Loucy (cell line): ENCODE measurements around the gene THOC6.

Source experiments
- H2AFZ ChIP-seq: fragments of 200-600 bp; sonication (generic); 2 replicates; pipeline ENCODE4 v1.6.0; 2016; ENCODE audit warnings: antibody characterized with exemption, mild to moderate bottlenecking, low read length, moderate library complexity
- H3F3A ChIP-seq: fragments of 200-600 bp; 2 replicates; pipeline ENCODE4 v1.6.0; 2016; ENCODE audit warnings: antibody characterized with exemption, low read depth, mild to moderate bottlenecking
- H3K27me3 ChIP-seq: fragments of 200-600 bp; sonication (generic); 2 replicates; pipeline ENCODE4 v1.6.1; 2014; ENCODE audit warnings: low read length, mild to moderate bottlenecking; ENCODE audit not compliant: insufficient read depth, poor library complexity, severe bottlenecking
- H3K36me3 ChIP-seq: fragments of 200-600 bp; sonication (generic); 2 replicates; pipeline ENCODE4 v1.6.1; 2016; ENCODE audit warnings: low read length; ENCODE audit not compliant: insufficient read depth
- H3K4me1 ChIP-seq: fragments of 200-600 bp; sonication (generic); 2 replicates; pipeline ENCODE4 v1.5.1; 2014; ENCODE audit warnings: low read length, mild to moderate bottlenecking; ENCODE audit not compliant: insufficient read depth, poor library complexity, severe bottlenecking
- H3K4me2 ChIP-seq: fragments of 200-600 bp; sonication (generic); 2 replicates; pipeline ENCODE4 v1.6.0; 2014; ENCODE audit warnings: antibody characterized with exemption, low read length, low read depth, mild to moderate bottlenecking; ENCODE audit not compliant: poor library complexity, severe bottlenecking
- H3K4me3 ChIP-seq: fragments of 200-600 bp; sonication (generic); 2 replicates; pipeline ENCODE4 v1.5.1; 2014; ENCODE audit warnings: low read length, mild to moderate bottlenecking, mixed read lengths; ENCODE audit not compliant: poor library complexity, severe bottlenecking
- H3K79me2 ChIP-seq: fragments of 200-600 bp; sonication (generic); 2 replicates; pipeline ENCODE4 v1.6.1; 2014; ENCODE audit warnings: low read length; ENCODE audit not compliant: insufficient read depth
- H3K9ac ChIP-seq: fragments of 200-600 bp; sonication (generic); 2 replicates; pipeline ENCODE4 v1.6.0; 2014; ENCODE audit warnings: mild to moderate bottlenecking, low read depth, low read length, moderate library complexity; ENCODE audit not compliant: poor library complexity, severe bottlenecking
- H3K9me2 ChIP-seq: fragments of 200-600 bp; sonication (generic); replicated peaks from 2 replicates; pipeline ENCODE4 v1.6.1; 2016; ENCODE audit warnings: low read depth, low read length, mixed read lengths
- H3K9me3 ChIP-seq: fragments of 200-600 bp; sonication (generic); 2 replicates; pipeline ENCODE4 v1.6.1; 2014; ENCODE audit warnings: mild to moderate bottlenecking, antibody characterized with exemption, low read length, low read depth; ENCODE audit not compliant: insufficient read depth
- H4K20me1 ChIP-seq: fragments of 200-600 bp; sonication (generic); 2 replicates; pipeline ENCODE4 v1.6.0; 2014; ENCODE audit warnings: antibody characterized with exemption, low read length, mild to moderate bottlenecking; ENCODE audit not compliant: insufficient read depth, poor library complexity, severe bottlenecking
- CTCF ChIP-seq: fragments of 200-600 bp; sonication (generic); conservative IDR thresholded peaks from 2 replicates; pipeline ENCODE4 v1.5.1; 2014; ENCODE audit warnings: mild to moderate bottlenecking, antibody characterized with exemption, low read length
- EZH2phosphoT487 ChIP-seq: fragments of 200-600 bp; IDR thresholded peaks from 2 replicates; pipeline ENCODE4 v1.6.1; 2018; ENCODE audit warnings: antibody characterized with exemption, mild to moderate bottlenecking, moderate library complexity, borderline replicate concordance

The THOC6 gene

GRCh38 chr16:3027983-3028715, 4.3 kb downstream of the THOC6 start:
- no peaks in the 10 kb centered on the region for H3K4me1 ChIP-seq
- no peaks in the 10 kb centered on the region for H3K9me3 ChIP-seq
- no peaks in the 10 kb centered on the region for H4K20me1 ChIP-seq
- no peaks in the 10 kb centered on the region for H3K9me2 ChIP-seq
- TF ChIP-seq EZH2phosphoT487 (no peak), CTCF (peak; percentile 49)
- no peak overlapping the region for H3K4me3 ChIP-seq
- no peak overlapping the region for H2AFZ ChIP-seq
- H3K4me2 ChIP-seq = no peak overlapping the region
- H3K27me3 ChIP-seq = no peaks in the 10 kb centered on the region
- no peaks in the 10 kb centered on the region for H3F3A ChIP-seq
- no peaks in the 10 kb centered on the region for H3K36me3 ChIP-seq
- peaks cover 3% of the 10 kb centered on the region for H3K79me2 ChIP-seq
- H3K9ac ChIP-seq = no peak overlapping the region

- Histone ChIP-seq H2AFZ (no peak overlapping the region), H3K36me3 (no peaks in the 10 kb centered on the region), H3K4me1 (no peaks in the 10 kb centered on the region), H3K4me2 (no peak overlapping the region), H3K79me2 (no peaks in the 10 kb centered on the region; the same call in 1 of the 2 replicates), H4K20me1 (no peaks in the 10 kb centered on the region), H3K9me2 (no peaks in the 10 kb centered on the region), H3K27me3 (no peaks in the 10 kb centered on the region), H3F3A (no peaks in the 10 kb centered on the region), H3K9me3 (no peaks in the 10 kb centered on the region), H3K9ac (no peak overlapping the region), H3K4me3 (no peak overlapping the region)
- no peak for TF ChIP-seq EZH2phosphoT487
- no peak for TF ChIP-seq CTCF
Measured at GRCh38 chr16:3028716-3029319, 5.0 kb downstream of the THOC6 start.

GRCh38 chr16:3029491-3030221, 5.8 kb downstream of the THOC6 start:
- H3K27me3 ChIP-seq = no peaks in the 10 kb centered on the region
- no peak overlapping the region for H3K9ac ChIP-seq
- no peaks in the 10 kb centered on the region for H4K20me1 ChIP-seq
- no peaks in the 10 kb centered on the region for H3F3A ChIP-seq
- H2AFZ ChIP-seq = no peak overlapping the region
- no peaks in the 10 kb centered on the region for H3K36me3 ChIP-seq
- no peaks in the 10 kb centered on the region for H3K9me2 ChIP-seq
- H3K4me2 ChIP-seq = no peak overlapping the region
- no peaks in the 10 kb centered on the region for H3K79me2 ChIP-seq
- H3K4me1 ChIP-seq = no peaks in the 10 kb centered on the region
- no peaks in the 10 kb centered on the region for H3K9me3 ChIP-seq
- TF ChIP-seq CTCF (no peak), EZH2phosphoT487 (no peak)
- H3K4me3 ChIP-seq = no peak overlapping the region
